Omental fat pad (tissue), 4 donors: Measurements from ENCODE around the gene CACNA2D1. TPM values are rescaled to one million over a fixed set of nuclear protein-coding genes. Genes with fewer than 3 reads are reported as not detected.

Source experiments
- ATAC-seq: fragments of 150-250 bp; one replicate; pipeline ENCODE4 v1.9.1; 2016; ENCODE audit warnings: mild to moderate bottlenecking, moderate library complexity; ENCODE audit not compliant: low FRiP score
- DNase-seq: peaks from one replicate; pipeline ENCODE4 v3.0.0-alpha.2; 2019; ENCODE audit warnings: low spot score
- CTCF ChIP-seq, 3 donors: fragments of 450-650 bp; IDR thresholded peaks; one replicate each; pipeline ENCODE4 v1.5.1; 2016 to 2017; ENCODE audit warnings: antibody characterized with exemption in 3 of 3, mild to moderate bottlenecking in 3 of 3, moderate library complexity in 2 of 3
- total RNA-seq, 4 donors: library from RNA; depleted of rRNA; stranded (reverse); fragments of >200 nt; gene quantifications; one replicate each; pipeline ENCODE4 v1.1.0, GENCODE V29; 2016

The CACNA2D1 gene
- total RNA-seq, 4 donors from 2014 or later: 20.5 to 39.8 (median 29.3) TPM

GRCh38 chr7:82080254-82080927 lies 363.2 kb downstream of the CACNA2D1 start:
- no peak for ATAC-seq
- TF ChIP-seq CTCF (IDR thresholded peaks at IDR 0.05): no peak
- no peak for DNase-seq

GRCh38 chr7:82079527-82079926 lies 364.1 kb downstream of the CACNA2D1 start:
- ATAC-seq (no peak), DNase-seq (no peak)
- TF ChIP-seq CTCF (IDR thresholded peaks at IDR 0.05): no peak

GRCh38 chr7:82078807-82079206 lies 364.8 kb downstream of the CACNA2D1 start:
- DNase-seq: no peak
- no peak for ATAC-seq
- no peak for TF ChIP-seq CTCF (IDR thresholded peaks at IDR 0.05)

- DNase-seq (no peak), ATAC-seq (no peak)
- no peak for TF ChIP-seq CTCF (IDR thresholded peaks at IDR 0.05)
Observed at GRCh38 chr7:82071468-82071867, 372.1 kb downstream of the CACNA2D1 start.

GRCh38 chr7:82067628-82068264 lies 375.8 kb downstream of the CACNA2D1 start:
- no peak for ATAC-seq
- DNase-seq: no peak
- TF ChIP-seq CTCF (IDR thresholded peaks at IDR 0.05): no peak

- ATAC-seq (no peak), DNase-seq (no peak)
- TF ChIP-seq CTCF (IDR thresholded peaks at IDR 0.05): no peak
Observed at GRCh38 chr7:82057476-82057875, 386.1 kb downstream of the CACNA2D1 start.

GRCh38 chr7:82056282-82056681 lies 387.3 kb downstream of the CACNA2D1 start:
- DNase-seq (no peak), ATAC-seq (no peak)
- no peak for TF ChIP-seq CTCF (IDR thresholded peaks at IDR 0.05)
